ENCODE measurements around the gene ARHGAP44. TPM values are rescaled to one million over a fixed set of nuclear protein-coding genes. Genes with fewer than 3 reads are reported as not detected.

Gene ARHGAP44
- total RNA-seq, 1 donor from 2014 or later, result 7.2 TPM

- Mint-ChIP-seq H3K36me3 (ENCODE audit: unreplicated experiment) (peaks cover 2% of the 10 kb centered on the region), H3K4me3 (ENCODE audit: unreplicated experiment) (no peak overlapping the region), H3K9me3 (ENCODE audit: unreplicated experiment) (peaks cover 4% of the 10 kb centered on the region), H3K4me1 (ENCODE audit: unreplicated experiment) (peaks cover 2% of the 10 kb centered on the region), H3K27me3 (ENCODE audit: unreplicated experiment) (no peaks in the 10 kb centered on the region), H3K27ac (ENCODE audit: unreplicated experiment) (no peak overlapping the region)
- no peak for DNase-seq (ENCODE audit: extremely low spot score, unreplicated experiment)
- TF ChIP-seq CTCF (IDR thresholded peaks at IDR 0.05), result no peak
Observed at GRCh38 chr17:12900474-12900873, 111.2 kb downstream of the ARHGAP44 start.

- peaks cover 5% of the 10 kb centered on the region for H3K9me3 Mint-ChIP-seq (ENCODE audit: unreplicated experiment)
- H3K27me3 Mint-ChIP-seq (ENCODE audit: unreplicated experiment), result no peaks in the 10 kb centered on the region
- H3K36me3 Mint-ChIP-seq (ENCODE audit: unreplicated experiment), result peaks cover 2% of the 10 kb centered on the region
- H3K4me1 Mint-ChIP-seq (ENCODE audit: unreplicated experiment), result peaks cover 2% of the 10 kb centered on the region
- no peak for DNase-seq (ENCODE audit: extremely low spot score, unreplicated experiment)
- TF ChIP-seq CTCF (IDR thresholded peaks at IDR 0.05), result no peak
- no peak overlapping the region for H3K27ac Mint-ChIP-seq (ENCODE audit: unreplicated experiment)
- no peak overlapping the region for H3K4me3 Mint-ChIP-seq (ENCODE audit: unreplicated experiment)
Observed at GRCh38 chr17:12902046-12902445, 112.7 kb downstream of the ARHGAP44 start.

GRCh38 chr17:12907477-12907876 is 118.2 kb downstream of the ARHGAP44 start:
- Mint-ChIP-seq H3K36me3 (ENCODE audit: unreplicated experiment) (no peaks in the 10 kb centered on the region), H3K27ac (ENCODE audit: unreplicated experiment) (no peak overlapping the region), H3K9me3 (ENCODE audit: unreplicated experiment) (peaks cover 8% of the 10 kb centered on the region), H3K27me3 (ENCODE audit: unreplicated experiment) (no peaks in the 10 kb centered on the region), H3K4me1 (ENCODE audit: unreplicated experiment) (peaks cover 2% of the 10 kb centered on the region), H3K4me3 (ENCODE audit: unreplicated experiment) (no peak overlapping the region)
- TF ChIP-seq CTCF (IDR thresholded peaks at IDR 0.05), result no peak
- no peak for DNase-seq (ENCODE audit: extremely low spot score, unreplicated experiment)

- Mint-ChIP-seq H3K27me3 (ENCODE audit: unreplicated experiment) (no peaks in the 10 kb centered on the region), H3K4me1 (ENCODE audit: unreplicated experiment) (no peaks in the 10 kb centered on the region), H3K27ac (ENCODE audit: unreplicated experiment) (no peak overlapping the region), H3K36me3 (ENCODE audit: unreplicated experiment) (no peaks in the 10 kb centered on the region), H3K4me3 (ENCODE audit: unreplicated experiment) (no peak overlapping the region), H3K9me3 (ENCODE audit: unreplicated experiment) (peaks cover 8% of the 10 kb centered on the region)
- no peak for DNase-seq (ENCODE audit: extremely low spot score, unreplicated experiment)
- TF ChIP-seq CTCF (IDR thresholded peaks at IDR 0.05), result no peak
Observed at GRCh38 chr17:12909046-12909445, 119.7 kb downstream of the ARHGAP44 start.

- Mint-ChIP-seq H3K27ac (ENCODE audit: unreplicated experiment) (no peak overlapping the region), H3K4me1 (ENCODE audit: unreplicated experiment) (no peaks in the 10 kb centered on the region), H3K36me3 (ENCODE audit: unreplicated experiment) (no peaks in the 10 kb centered on the region), H3K9me3 (ENCODE audit: unreplicated experiment) (peaks cover 8% of the 10 kb centered on the region), H3K27me3 (ENCODE audit: unreplicated experiment) (no peaks in the 10 kb centered on the region), H3K4me3 (ENCODE audit: unreplicated experiment) (no peak overlapping the region)
- no peak for DNase-seq (ENCODE audit: extremely low spot score, unreplicated experiment)
- no peak for TF ChIP-seq CTCF (IDR thresholded peaks at IDR 0.05)
Observed at GRCh38 chr17:12909511-12909910, 120.2 kb downstream of the ARHGAP44 start.
